NCI-H146 (cell line): Measurements from ENCODE around the gene SLFN12L.
"Not testable (repeated sequence)": the region's sequence is repeated elsewhere in the genome, so short reads cannot be mapped to it uniquely, and the experiment has no call there.

Source experiments
- DNase-seq: peaks from one replicate; lab custom pipeline; 2025; lab: John Stamatoyannopoulos, UW

SLFN12L gene

GRCh38 chr17:35496451-35497290, 40.8 kb downstream of the SLFN12L start:
- no peak for DNase-seq

- DNase-seq = no peak
Measured at GRCh38 chr17:35493040-35493439, 44.4 kb downstream of the SLFN12L start.

- DNase-seq = no peak
Measured at GRCh38 chr17:35491417-35491816, 46.1 kb downstream of the SLFN12L start.

GRCh38 chr17:35489944-35490343, 47.5 kb downstream of the SLFN12L start:
- DNase-seq = no peak

GRCh38 chr17:35488991-35489390, 48.5 kb downstream of the SLFN12L start:
- no peak for DNase-seq

GRCh38 chr17:35486920-35487732, 50.4 kb downstream of the SLFN12L start:
- no peak for DNase-seq

DNA sequence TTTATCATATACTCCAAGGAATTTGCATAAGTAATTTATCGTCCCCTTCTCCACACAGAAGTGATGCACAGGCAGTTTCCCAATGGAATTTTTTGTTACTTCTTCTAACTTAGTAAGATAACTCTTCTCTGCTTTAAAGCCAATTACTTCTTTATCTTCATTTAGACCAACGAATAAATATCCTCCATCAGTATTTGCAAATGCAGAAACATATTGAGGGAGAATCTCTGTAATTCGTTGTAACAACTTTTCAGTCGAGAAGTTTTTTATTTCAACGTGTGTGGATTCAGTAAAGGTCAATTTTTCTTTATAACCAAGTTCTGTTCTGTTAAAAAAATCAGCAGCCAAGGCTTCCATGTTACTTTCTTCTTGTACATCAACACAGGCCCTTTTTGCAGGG, 58.2 kb downstream of the SLFN12L start:
- DNase-seq = no peak

GRCh38 chr17:35477248-35477647, 60.2 kb downstream of the SLFN12L start:
- no peak for DNase-seq

DNA sequence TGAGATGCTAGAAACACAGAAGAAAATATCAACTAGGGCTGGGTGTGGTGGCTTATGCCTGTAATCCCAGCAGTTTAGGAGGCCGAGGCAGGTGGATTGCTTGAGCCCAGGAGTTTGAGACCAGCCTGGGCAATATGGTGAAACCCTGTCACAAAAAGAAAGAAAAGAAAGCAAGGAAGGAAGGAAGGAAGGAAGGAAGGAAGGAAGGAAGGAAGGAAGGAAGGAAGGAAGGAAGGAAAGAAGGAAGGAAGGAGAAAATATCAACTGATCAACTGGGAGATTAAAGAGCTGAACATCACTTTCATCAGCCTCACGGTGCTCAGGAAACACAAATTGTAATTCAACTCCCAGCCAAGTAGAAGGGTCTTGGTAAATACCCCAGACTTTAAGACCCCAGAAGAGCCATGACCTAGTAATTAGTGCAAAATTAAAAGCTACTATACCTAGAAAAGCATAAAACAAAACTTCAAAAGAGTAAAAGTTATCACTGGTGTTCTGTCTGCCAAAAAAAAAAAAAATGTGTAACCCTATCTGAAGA, 61.1 kb downstream of the SLFN12L start:
- no peak for DNase-seq

GRCh38 chr17:35468475-35468874, 69.0 kb downstream of the SLFN12L start:
- no peak for DNase-seq

GRCh38 chr17:35467824-35468223, 69.7 kb downstream of the SLFN12L start:
- no peak for DNase-seq

- DNase-seq = peak; percentile 60
Measured at GRCh38 chr17:35460354-35460851, 77.1 kb downstream of the SLFN12L start.

DNA sequence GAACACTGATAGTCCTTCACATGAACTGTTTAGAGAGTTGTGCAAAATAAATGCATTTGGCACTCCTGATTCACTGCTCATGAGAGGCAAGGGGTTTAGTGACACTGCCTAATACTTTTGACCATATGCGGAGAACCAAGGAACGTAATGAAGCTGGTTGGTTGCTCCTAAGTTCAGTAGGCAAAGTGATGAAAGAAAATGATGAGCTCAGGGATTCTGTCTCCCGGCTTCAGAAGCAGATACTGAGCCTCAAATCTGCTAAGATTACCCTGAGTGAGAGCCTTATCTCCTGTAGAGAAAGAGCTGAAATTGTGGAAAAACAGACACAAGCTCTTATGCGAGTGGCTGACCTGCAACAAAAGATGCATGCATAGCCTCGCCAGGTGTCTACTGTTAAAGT, 83.4 kb downstream of the SLFN12L start:
- DNase-seq = not testable (repeated sequence)

DNA sequence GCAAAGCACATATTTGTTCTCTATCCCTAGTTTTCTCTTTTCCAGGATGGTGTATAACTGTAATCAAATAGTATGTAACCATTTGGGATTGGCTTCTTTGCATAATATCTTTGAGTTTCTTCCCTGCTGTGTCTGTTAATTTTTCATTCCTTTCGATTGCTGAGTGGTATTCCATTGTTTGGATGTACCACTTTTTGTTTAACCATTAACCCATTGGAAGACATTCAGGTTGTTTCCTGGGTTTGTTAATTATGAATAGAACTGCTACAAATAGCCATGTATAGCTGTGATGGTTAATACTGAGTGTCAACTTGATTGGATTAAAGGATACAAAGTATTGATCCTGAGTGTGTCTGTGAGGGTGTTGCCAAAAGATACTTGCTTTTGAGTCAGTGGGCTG, 84.3 kb downstream of the SLFN12L start:
- DNase-seq = no peak

DNA sequence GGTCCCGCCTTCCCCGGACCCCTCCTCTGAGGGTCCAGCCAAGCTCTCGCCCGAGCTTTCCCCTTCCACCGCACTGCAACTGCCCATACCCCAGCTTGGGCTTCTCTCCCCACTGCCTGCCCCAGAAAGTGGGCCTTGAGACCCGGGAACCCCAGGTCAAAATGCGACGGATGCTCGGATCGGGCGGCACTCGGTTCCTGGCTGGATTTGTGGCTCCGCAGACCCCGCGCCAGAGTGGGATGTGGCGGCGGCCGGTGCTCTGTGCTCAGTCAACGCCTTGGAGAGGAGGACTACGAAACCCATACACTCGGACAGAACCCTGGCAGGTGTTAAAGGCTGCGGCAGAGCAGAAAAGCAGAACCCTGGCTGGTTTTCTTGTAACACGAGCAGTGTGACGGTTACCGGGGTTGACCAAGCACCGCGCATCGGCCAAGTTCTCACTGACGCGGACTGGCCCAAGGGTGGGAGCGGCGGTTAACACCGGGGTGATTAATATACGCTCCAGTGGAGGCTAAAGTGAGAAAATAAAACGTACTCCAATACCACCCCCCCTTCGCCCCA, 88.0 kb downstream of the SLFN12L start:
- DNase-seq = no peak

DNA sequence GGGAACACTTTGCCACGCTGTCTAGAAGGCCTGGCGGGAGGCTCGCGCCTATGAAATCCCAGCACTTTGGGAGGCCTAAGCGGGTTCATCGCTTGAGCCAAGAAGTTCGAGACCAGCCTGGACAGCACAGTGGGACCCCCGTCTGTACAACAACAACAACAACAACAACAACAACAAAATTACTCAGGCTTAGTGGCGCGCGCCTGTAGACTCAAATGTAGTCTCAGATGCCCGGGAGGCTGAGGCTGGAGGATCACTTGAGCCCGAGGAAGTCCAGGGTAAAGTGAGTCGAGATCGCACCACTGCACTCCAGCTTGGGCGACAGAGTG, 88.6 kb downstream of the SLFN12L start:
- no peak for DNase-seq

DNA sequence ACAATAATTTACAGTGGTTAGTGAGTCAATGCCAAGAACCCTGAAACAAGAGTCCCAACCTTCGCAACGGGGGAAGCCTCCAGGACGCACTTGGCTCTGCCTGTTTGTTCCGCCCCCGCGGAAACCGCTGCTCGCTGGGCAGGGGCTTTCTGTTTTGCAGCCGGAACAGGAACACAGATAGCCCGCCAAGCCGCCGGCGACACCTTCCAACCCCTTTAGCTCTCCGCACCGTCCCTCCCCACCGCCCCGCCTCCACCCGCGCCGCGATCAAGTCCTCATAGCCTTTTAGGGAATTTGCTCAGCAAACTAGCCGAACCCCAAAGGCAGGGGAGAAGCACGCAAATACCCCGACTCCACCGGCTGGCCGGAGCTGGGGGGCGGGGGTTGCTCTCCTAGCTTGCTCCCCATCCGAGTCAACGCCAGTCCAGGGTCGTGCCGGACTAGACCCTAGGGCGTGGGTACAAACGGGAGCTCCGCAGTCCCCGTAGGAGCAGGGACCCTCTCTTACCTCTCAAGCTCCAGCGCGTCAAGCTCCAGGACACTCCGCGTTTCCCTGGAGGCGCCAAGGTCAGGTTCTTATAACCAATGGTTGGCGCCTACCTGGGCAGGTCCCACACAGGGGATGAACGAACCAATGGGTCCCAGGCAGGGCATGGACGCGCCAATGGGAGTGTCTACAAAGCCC, 89.1 kb downstream of the SLFN12L start, which contains the start of gene SLFN13:
TSS of gene SLFN13 (minus strand) at position 553 of the 685 bp plus-strand sequence. CDS start 3,086 bp downstream, outside the sequence.
- no peak for DNase-seq

DNA sequence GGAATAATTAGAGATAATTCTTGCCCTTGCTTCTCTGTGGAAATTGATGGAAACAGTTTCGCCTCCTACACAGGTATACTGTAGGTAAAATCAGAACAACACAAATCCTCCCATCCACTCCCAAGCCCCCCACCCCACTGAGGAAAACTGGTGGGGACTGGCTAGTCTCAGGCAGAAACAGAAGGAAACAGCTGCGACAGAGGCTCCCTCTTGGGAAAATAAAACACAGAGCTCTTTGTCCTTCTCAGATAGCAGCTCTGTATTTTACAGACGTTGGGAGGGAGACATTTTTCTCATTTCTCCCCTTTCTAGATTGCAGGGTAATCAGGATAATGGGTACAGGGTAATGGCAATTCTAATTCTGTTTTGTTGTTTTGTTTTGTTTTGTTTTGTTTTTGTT, 90.0 kb downstream of the SLFN12L start:
- no peak for DNase-seq

DNA sequence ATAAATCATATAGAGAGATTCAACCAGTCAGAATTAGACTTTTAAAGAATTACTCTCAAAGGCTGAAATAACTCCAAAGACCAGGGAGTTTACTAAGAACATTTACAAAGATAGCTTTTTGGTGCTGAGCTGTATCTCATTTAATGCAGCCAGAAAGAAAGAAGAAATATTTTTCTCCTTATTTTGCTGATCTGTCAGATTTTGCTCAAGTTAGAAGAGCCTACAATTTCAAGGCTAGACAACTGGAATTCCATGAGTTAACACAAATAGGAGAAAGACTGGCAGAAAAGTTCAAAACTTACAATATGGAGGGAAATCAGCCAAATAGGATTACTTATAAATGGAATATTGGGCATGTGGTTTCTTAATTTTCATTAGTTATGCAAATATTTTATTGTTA, 99.0 kb downstream of the SLFN12L start:
- no peak for DNase-seq

DNA sequence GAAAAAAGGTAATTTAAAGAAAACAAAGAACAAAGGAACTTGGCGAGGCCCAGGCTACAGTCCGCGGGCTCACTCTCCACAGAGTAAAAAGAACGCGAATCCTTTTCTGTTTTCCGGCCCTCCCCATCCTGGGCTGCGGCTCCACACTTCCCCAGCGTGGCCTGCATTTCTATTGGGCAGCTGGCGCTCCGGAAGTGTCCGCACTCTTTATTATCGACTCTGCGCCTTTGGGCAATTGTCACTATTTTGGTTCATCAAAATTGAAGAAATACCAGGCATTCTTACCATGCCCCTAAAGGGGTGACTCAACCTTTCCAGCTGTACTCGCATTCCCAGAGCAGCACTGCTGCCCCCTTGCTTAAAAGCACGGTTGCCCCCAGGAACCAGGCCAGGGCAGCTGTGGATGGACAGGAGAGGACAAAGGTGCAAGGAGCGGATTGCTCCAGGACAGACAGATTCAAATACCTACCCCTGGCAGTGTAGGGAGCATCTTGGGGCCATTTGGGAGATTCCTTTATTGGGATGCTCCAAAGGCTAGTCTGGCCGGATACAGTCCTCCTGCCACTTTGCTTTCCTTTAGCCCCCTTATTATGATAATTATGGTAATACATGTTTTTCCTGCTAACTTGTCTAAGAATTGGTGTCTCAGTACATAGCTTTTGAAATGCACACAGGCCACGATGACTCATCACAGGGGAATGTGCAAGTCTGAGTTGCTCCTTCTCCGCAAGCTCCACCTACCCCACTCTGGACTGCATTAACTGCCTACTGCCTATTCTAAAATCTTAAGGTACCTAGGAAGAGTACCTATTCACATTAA, 104.2 kb downstream of the SLFN12L start:
- no peak for DNase-seq
